HEK293 (cell line): ENCODE measurements around the gene CSNK2A2.

Experiments
- CTCF ChIA-PET: fragments of 350-600 bp; formaldehyde crosslinking; extraction: SDS; loops from one replicate; lab custom pipeline; 2021; ENCODE audit warnings: antibody characterized with exemption; lab: Yijun Ruan, JAX
- POLR2A ChIA-PET: fragments of 300-600 bp; formaldehyde crosslinking; extraction: SDS; loops from one replicate; lab custom pipeline; 2020; ENCODE audit warnings: antibody characterized with exemption, inconsistent platforms; lab: Yijun Ruan, JAX
- H3K27ac ChIP-seq: fragments of 200-500 bp; sonication (Bioruptor generic); 2 replicates; pipeline ENCODE4 v1.5.1; 2014; ENCODE audit warnings: low read depth, low read length, control low read depth, inconsistent platforms; ENCODE audit errors: extremely low read depth
- H3K36me3 ChIP-seq, 2 experiments: fragments of 200-500 bp in 1 of 2; sonication (Bioruptor generic) in 1 of 2; 1 replicate in 1 of 2; 2 replicates in 1 of 2; pipeline ENCODE4 v1.5.1; 2014 to 2017; ENCODE audit warnings: inconsistent platforms in 2 of 2, low read length in 2 of 2; ENCODE audit not compliant: control insufficient read depth in 2 of 2, insufficient read depth in 1 of 2
- H3K4me1 ChIP-seq: fragments of 200-500 bp; sonication (Bioruptor generic); 2 replicates; pipeline ENCODE4 v1.5.1; 2014; ENCODE audit warnings: mild to moderate bottlenecking, low read length, inconsistent platforms; ENCODE audit not compliant: control insufficient read depth, insufficient read depth
- H3K4me3 ChIP-seq: 2 replicates; pipeline ENCODE4 v1.5.1; 2011; ENCODE audit warnings: low read depth, mild to moderate bottlenecking, control low read depth, low read length, moderate library complexity
- H3K9me3 ChIP-seq: fragments of 200-500 bp; sonication (Bioruptor generic); 2 replicates; pipeline ENCODE4 v1.5.1; 2014; ENCODE audit warnings: low read depth, low read length, inconsistent platforms; ENCODE audit not compliant: control insufficient read depth, insufficient read depth
- EGR2 ChIP-seq: fragments of 450-650 bp; formaldehyde crosslinking; IDR thresholded peaks from 2 replicates; pipeline ENCODE4 v1.5.1; 2016; ENCODE audit warnings: low read depth, missing biosample characterization, missing genetic modification characterization
- KLF7 ChIP-seq: fragments of 450-650 bp; formaldehyde crosslinking; IDR thresholded peaks from 2 replicates; pipeline ENCODE4 v1.5.1; 2016; ENCODE audit warnings: missing biosample characterization, missing genetic modification characterization, borderline replicate concordance
- OVOL3 ChIP-seq: fragments of 450-650 bp; formaldehyde crosslinking; IDR thresholded peaks from 2 replicates; pipeline ENCODE4 v1.5.1; 2016; ENCODE audit warnings: missing biosample characterization, missing genetic modification characterization
- RBAK ChIP-seq: fragments of 450-650 bp; formaldehyde crosslinking; IDR thresholded peaks from 2 replicates; pipeline ENCODE4 v1.5.1; 2016; ENCODE audit warnings: missing biosample characterization, missing genetic modification characterization
- SALL2 ChIP-seq: fragments of 450-650 bp; formaldehyde crosslinking; IDR thresholded peaks from 2 replicates; pipeline ENCODE4 v1.5.0; 2017; ENCODE audit warnings: missing biosample characterization, mild to moderate bottlenecking, missing genetic modification characterization, borderline replicate concordance
- SCRT1 ChIP-seq: fragments of 450-650 bp; formaldehyde crosslinking; IDR thresholded peaks from 2 replicates; pipeline ENCODE4 v1.5.1; 2016; ENCODE audit warnings: missing biosample characterization, missing genetic modification characterization, borderline replicate concordance
- SP2 ChIP-seq: fragments of 450-650 bp; formaldehyde crosslinking; IDR thresholded peaks from 2 replicates; pipeline ENCODE4 v1.5.1; 2016; ENCODE audit warnings: missing biosample characterization, missing genetic modification characterization
- YY1 ChIP-seq: fragments of 450-650 bp; formaldehyde crosslinking; IDR thresholded peaks from 2 replicates; pipeline ENCODE4 v1.5.1; 2018; ENCODE audit warnings: missing biosample characterization, missing genetic modification characterization
- ZFHX2 ChIP-seq: fragments of 450-650 bp; formaldehyde crosslinking; conservative IDR thresholded peaks from 2 replicates; pipeline ENCODE4 v1.5.1; 2016; ENCODE audit warnings: missing biosample characterization, missing genetic modification characterization
- ZFP69B ChIP-seq: fragments of 450-650 bp; formaldehyde crosslinking; IDR thresholded peaks from 2 replicates; pipeline ENCODE4 v1.5.1; 2016; ENCODE audit warnings: missing biosample characterization, missing genetic modification characterization
- ZNF112 ChIP-seq: fragments of 450-650 bp; formaldehyde crosslinking; IDR thresholded peaks from 2 replicates; pipeline ENCODE4 v1.5.0; 2017; ENCODE audit warnings: missing biosample characterization, missing genetic modification characterization
- ZNF132 ChIP-seq: fragments of 450-650 bp; formaldehyde crosslinking; IDR thresholded peaks from 2 replicates; pipeline ENCODE4 v1.5.1; 2017; ENCODE audit warnings: missing biosample characterization, missing genetic modification characterization, borderline replicate concordance
- ZNF214 ChIP-seq: fragments of 450-650 bp; formaldehyde crosslinking; IDR thresholded peaks from 2 replicates; pipeline ENCODE4 v1.5.1; 2017; ENCODE audit warnings: missing biosample characterization, mild to moderate bottlenecking, missing genetic modification characterization, borderline replicate concordance
- ZNF529 ChIP-seq: fragments of 450-650 bp; formaldehyde crosslinking; IDR thresholded peaks from 2 replicates; pipeline ENCODE4 v1.5.1; 2017; ENCODE audit warnings: missing genetic modification characterization, missing biosample characterization; ENCODE audit not compliant: insufficient replicate concordance
- ZNF544 ChIP-seq: fragments of 450-650 bp; formaldehyde crosslinking; IDR thresholded peaks from 2 replicates; pipeline ENCODE4 v1.5.0; 2017; ENCODE audit warnings: missing biosample characterization, missing genetic modification characterization
- ZNF555 ChIP-seq: fragments of 450-650 bp; formaldehyde crosslinking; conservative IDR thresholded peaks from 2 replicates; pipeline ENCODE4 v1.5.1; 2017; ENCODE audit warnings: missing biosample characterization, mild to moderate bottlenecking, missing genetic modification characterization, inconsistent platforms
- ZNF621 ChIP-seq: fragments of 450-650 bp; formaldehyde crosslinking; IDR thresholded peaks from 2 replicates; pipeline ENCODE4 v1.5.1; 2017; ENCODE audit warnings: missing biosample characterization, missing genetic modification characterization
- ZNF654 ChIP-seq: fragments of 450-650 bp; formaldehyde crosslinking; IDR thresholded peaks from 2 replicates; pipeline ENCODE4 v1.5.1; 2016; ENCODE audit warnings: low read depth, missing biosample characterization, missing genetic modification characterization
- ZNF707 ChIP-seq: fragments of 450-650 bp; formaldehyde crosslinking; IDR thresholded peaks from 2 replicates; pipeline ENCODE4 v1.5.1; 2016; ENCODE audit warnings: missing biosample characterization, missing genetic modification characterization
- ZNF792 ChIP-seq: fragments of 450-650 bp; formaldehyde crosslinking; IDR thresholded peaks from 2 replicates; pipeline ENCODE4 v1.5.1; 2016; ENCODE audit warnings: missing biosample characterization, missing genetic modification characterization
- TF ChIP-seq, protein P1 (sequence below): fragments of 450-650 bp; formaldehyde crosslinking; IDR thresholded peaks from 2 replicates; pipeline ENCODE4 v1.5.1; 2016; ENCODE audit warnings: missing biosample characterization, missing genetic modification characterization
- TF ChIP-seq, protein P2 (sequence below): fragments of 450-650 bp; formaldehyde crosslinking; IDR thresholded peaks from 2 replicates; pipeline ENCODE4 v1.5.0; 2017; ENCODE audit warnings: missing biosample characterization, missing genetic modification characterization, borderline replicate concordance

The CSNK2A2 gene

DNA sequence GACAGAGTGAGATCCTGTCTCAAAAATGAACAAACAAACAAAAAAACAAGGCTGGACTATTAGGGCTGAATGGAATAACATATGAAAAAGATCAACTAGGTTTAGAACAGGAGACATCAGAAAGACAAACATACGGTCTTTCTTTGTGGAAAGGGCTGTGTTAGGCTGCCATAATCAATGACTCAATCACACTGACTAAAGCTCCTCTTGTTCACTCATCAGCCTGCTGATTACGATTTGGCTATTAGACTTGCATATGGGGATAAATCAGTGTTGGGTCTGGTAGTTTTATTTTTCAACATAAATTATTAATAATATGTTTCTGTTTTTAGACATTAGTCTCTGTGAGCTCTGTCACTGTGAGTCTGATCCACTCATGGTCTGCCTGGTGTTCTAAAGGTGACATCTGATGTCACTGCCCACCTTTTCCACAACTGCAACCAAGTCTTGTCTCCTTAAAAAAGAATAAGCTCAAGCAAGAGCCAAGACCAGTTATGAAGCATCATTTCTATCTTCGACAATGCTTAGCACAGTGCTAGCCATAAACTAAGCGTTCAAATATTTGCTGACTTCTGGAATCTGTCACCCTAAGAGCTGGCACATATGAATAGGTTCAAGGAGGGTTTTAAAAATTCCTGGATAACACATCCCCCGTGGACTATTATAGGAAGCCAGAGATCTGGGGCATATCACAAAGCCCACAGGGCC is 79.0 kb downstream of the CSNK2A2 start:
- Histone ChIP-seq H3K36me3 (peaks cover 6 to 32% of the 10 kb centered on the region in 2 experiments; a peak in 2 of 3 replicates), H3K4me1 (peaks cover 18% of the 10 kb centered on the region), H3K4me3 (no peak overlapping the region), H3K27ac (no peak overlapping the region), H3K9me3 (no peaks in the 10 kb centered on the region)
- ChIA-PET POLR2A (interaction anchor here (4.0 kb wide), 1 partner anchor 11 kb away, joined by 23 read pairs; the partner anchor contains the start of gene CFAP20), CTCF (interaction anchor here (0.6 to 1.7 kb wide), 6 partner anchors 22 to 542 kb away, joined by 3 to 8 read pairs (median 4); no protein-coding TSS in a partner anchor)
- no peak for TF ChIP-seq ZNF132 (tag by site-specific recombination)
- TF ChIP-seq YY1 (tag by site-specific recombination), result no peak
- TF ChIP-seq OVOL3 (tag by site-specific recombination), result no peak
- no peak for TF ChIP-seq SP2 (tag by site-specific recombination)
- no peak for TF ChIP-seq ZNF544 (tag by site-specific recombination)
- no peak for TF ChIP-seq ZNF214 (tag by site-specific recombination)
- TF ChIP-seq SCRT1 (tag by site-specific recombination), result no peak

DNA sequence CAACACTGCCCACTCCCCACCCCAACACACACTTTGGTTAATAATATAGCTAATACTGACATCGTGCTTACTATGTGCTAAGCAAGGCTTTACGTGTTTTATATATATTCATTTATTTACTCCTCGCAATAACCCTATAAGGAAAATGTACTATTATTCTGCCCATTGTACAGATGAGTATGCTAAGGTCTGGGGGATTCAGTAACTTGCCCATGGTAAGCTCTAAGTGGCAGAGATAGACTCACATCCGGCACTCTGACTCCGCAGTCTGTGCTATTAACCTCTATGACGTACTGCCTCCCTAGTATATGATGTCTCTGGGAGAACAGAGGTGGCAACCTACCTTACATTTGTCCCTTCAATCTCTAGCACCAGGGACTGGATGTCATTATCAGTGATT is 81.4 kb downstream of the CSNK2A2 start:
- Histone ChIP-seq H3K4me3 (no peak overlapping the region), H3K4me1 (peaks cover 17% of the 10 kb centered on the region), H3K36me3 (peaks cover 6 to 46% of the 10 kb centered on the region in 2 experiments; a peak in 2 of 3 replicates), H3K9me3 (no peaks in the 10 kb centered on the region), H3K27ac (no peak overlapping the region)
- POLR2A ChIA-PET, result interaction anchor here (1.7 kb wide), 1 partner anchor 13 kb away, joined by 6 read pairs; the partner anchor contains the start of gene CFAP20
- TF ChIP-seq ZNF621 (no peak), KLF7 (tag by site-specific recombination) (no peak), EGR2 (tag by site-specific recombination) (no peak), ZNF555 (tag by site-specific recombination) (no peak), RBAK (tag by site-specific recombination) (no peak), ZNF112 (no peak), ZNF792 (tag by site-specific recombination) (no peak), SP2 (tag by site-specific recombination) (no peak), ZFP69B (no peak), ZNF707 (tag by site-specific recombination) (no peak), ZNF529 (no peak), ZFHX2 (tag by site-specific recombination) (no peak), SALL2 (tag by site-specific recombination) (no peak), ZNF654 (no peak), YY1 (tag by site-specific recombination) (no peak)
- TF ChIP-seq, protein P1, sequence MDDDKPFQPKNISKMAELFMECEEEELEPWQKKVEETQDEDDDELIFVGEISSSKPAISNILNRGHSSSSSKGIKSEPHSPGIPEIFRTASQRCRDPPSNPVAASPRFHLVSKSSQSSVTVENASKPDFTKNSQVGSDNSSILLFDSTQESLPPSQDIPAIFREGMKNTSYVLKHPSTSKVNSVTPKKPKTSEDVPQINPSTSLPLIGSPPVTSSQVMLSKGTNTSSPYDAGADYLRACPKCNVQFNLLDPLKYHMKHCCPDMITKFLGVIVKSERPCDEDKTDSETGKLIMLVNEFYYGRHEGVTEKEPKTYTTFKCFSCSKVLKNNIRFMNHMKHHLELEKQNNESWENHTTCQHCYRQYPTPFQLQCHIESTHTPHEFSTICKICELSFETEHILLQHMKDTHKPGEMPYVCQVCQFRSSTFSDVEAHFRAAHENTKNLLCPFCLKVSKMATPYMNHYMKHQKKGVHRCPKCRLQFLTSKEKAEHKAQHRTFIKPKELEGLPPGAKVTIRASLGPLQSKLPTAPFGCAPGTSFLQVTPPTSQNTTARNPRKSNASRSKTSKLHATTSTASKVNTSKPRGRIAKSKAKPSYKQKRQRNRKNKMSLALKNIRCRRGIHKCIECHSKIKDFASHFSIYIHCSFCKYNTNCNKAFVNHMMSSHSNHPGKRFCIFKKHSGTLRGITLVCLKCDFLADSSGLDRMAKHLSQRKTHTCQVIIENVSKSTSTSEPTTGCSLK (tag by site-specific recombination), result no peak
- TF ChIP-seq, protein P2, sequence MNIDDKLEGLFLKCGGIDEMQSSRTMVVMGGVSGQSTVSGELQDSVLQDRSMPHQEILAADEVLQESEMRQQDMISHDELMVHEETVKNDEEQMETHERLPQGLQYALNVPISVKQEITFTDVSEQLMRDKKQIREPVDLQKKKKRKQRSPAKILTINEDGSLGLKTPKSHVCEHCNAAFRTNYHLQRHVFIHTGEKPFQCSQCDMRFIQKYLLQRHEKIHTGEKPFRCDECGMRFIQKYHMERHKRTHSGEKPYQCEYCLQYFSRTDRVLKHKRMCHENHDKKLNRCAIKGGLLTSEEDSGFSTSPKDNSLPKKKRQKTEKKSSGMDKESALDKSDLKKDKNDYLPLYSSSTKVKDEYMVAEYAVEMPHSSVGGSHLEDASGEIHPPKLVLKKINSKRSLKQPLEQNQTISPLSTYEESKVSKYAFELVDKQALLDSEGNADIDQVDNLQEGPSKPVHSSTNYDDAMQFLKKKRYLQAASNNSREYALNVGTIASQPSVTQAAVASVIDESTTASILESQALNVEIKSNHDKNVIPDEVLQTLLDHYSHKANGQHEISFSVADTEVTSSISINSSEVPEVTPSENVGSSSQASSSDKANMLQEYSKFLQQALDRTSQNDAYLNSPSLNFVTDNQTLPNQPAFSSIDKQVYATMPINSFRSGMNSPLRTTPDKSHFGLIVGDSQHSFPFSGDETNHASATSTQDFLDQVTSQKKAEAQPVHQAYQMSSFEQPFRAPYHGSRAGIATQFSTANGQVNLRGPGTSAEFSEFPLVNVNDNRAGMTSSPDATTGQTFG, result no peak
- CTCF ChIA-PET, result interaction anchor here (0.6 to 1.3 kb wide), 6 partner anchors 10 to 221 kb away, joined by 3 to 5 read pairs (median 4); no protein-coding TSS in a partner anchor
